Measurements from ENCODE around the gene KCNJ8.

- no peak for TF ChIP-seq BACH2 (CRISPR knock-in tag; IDR thresholded peaks at IDR 0.05; ENCODE audit: borderline replicate concordance)
- no peak for TF ChIP-seq ZNF565 (CRISPR knock-in tag; conservative IDR thresholded peaks at IDR 0.05; ENCODE audit: low read depth)
- TF ChIP-seq PPARA (CRISPR knock-in tag; IDR thresholded peaks at IDR 0.05; ENCODE audit: borderline replicate concordance) = no peak
- TF ChIP-seq TOX (CRISPR knock-in tag; IDR thresholded peaks at IDR 0.05; ENCODE audit: borderline replicate concordance) = no peak
- TF ChIP-seq OSR1 (CRISPR knock-in tag; IDR thresholded peaks at IDR 0.05) = no peak
- no peak for TF ChIP-seq PATZ1 (CRISPR knock-in tag; IDR thresholded peaks at IDR 0.05; ENCODE audit: borderline replicate concordance)
- TF ChIP-seq ZNF70 (CRISPR knock-in tag; IDR thresholded peaks at IDR 0.05) = no peak
Measured at GRCh38 chr12:21718944-21719650, 55.4 kb downstream of the KCNJ8 start.

Data from SK-N-SH treated with all-trans-retinoic acid at 6 μM for 48 hours (cell line).